ENCODE results near the gene CAMSAP2. TPM values are rescaled to one million over a fixed set of nuclear protein-coding genes. Genes with fewer than 3 reads are reported as not detected.

CAMSAP2 gene
- total and polyA plus RNA-seq, 2 of the 4 experiments (the other 2 are of a cell fraction), result 8.3 to 29.4 TPM

- DNase-seq (no peak), ATAC-seq (ENCODE audit: low read depth) (no peak)
- no peak overlapping the region for H2BK15ac ChIP-seq (ENCODE audit: low read depth, low read length)
- no peak overlapping the region for H3K4me2 ChIP-seq (ENCODE audit: low read depth, low read length)
- CTCF ChIA-PET, result no interaction called here
- no peak overlapping the region for H3K4ac ChIP-seq (ENCODE audit: low read depth, low read length)
- H3K27me3 ChIP-seq (ENCODE audit: control insufficient read depth, insufficient read depth, low read length), result 0 out of 2 replicates have a peak, but pooled peaks cover 1% of the 10 kb centered on the region
- no peak overlapping the region for H2AK9ac ChIP-seq (replicated peaks; ENCODE audit: low read depth, low read length, poor library complexity)
- intact Hi-C loops (cut with micrococcal nuclease), result no loop called here
- in situ Hi-C loops (cut with MboI; ENCODE audit: low sequenced_read_pairs), result no loop called here
- H3K79me1 ChIP-seq (ENCODE audit: low read depth in 1 of 2, low read length in 2 of 2), result no peaks in the 10 kb centered on the region
- H4K8ac ChIP-seq (ENCODE audit: low read depth in 2 of 2, low read length in 2 of 2), result no peak overlapping the region
- no peak for TF ChIP-seq RAD21 (IDR thresholded peaks at IDR 0.05; ENCODE audit: low read length)
- no peak for TF ChIP-seq SMC3 (IDR thresholded peaks at IDR 0.05; ENCODE audit: low read depth, low read length)
- TF ChIP-seq RFX5 (IDR thresholded peaks at IDR 0.05; ENCODE audit: low read depth, low read length), result no peak
- TF ChIP-seq USF2 (IDR thresholded peaks at IDR 0.05; ENCODE audit: low read depth, low read length), result no peak
- TF ChIP-seq FOS (IDR thresholded peaks at IDR 0.05; ENCODE audit: low read depth, low read length), result no peak
- TF ChIP-seq BHLHE40 (IDR thresholded peaks at IDR 0.05; ENCODE audit: low read depth, low read length), result no peak
- no peak overlapping the region for H3K27ac ChIP-seq (ENCODE audit: insufficient read depth, low read length)
- no peak overlapping the region for H3K14ac ChIP-seq (replicated peaks; ENCODE audit: low read depth, low read length)
- H4K91ac ChIP-seq (ENCODE audit: insufficient read depth, low read depth, low read length), result no peak overlapping the region
- no peak overlapping the region for H2AFZ ChIP-seq (replicated peaks; ENCODE audit: low read length, poor library complexity)
- H4K20me1 ChIP-seq (ENCODE audit: insufficient read depth, low read length), result no peaks in the 10 kb centered on the region
- no peaks in the 10 kb centered on the region for H3K9me1 ChIP-seq (ENCODE audit: insufficient read depth, low read length)
- BruUV-seq (replicated peaks), result no TSS peak
- H2BK20ac ChIP-seq (ENCODE audit: low read depth, low read length), result no peak overlapping the region
- no peak overlapping the region for H3K56ac ChIP-seq (ENCODE audit: extremely low read depth, insufficient read depth, low read length)
- H4K5ac ChIP-seq (ENCODE audit: low read depth, low read length), result no peak overlapping the region
- H3K4me3 ChIP-seq (ENCODE audit: insufficient read depth, low read depth, low read length), result no peak overlapping the region
- no peaks in the 10 kb centered on the region for H3K36me3 ChIP-seq (ENCODE audit: control insufficient read depth, insufficient read depth, low read length)
- no peaks in the 10 kb centered on the region for H3K4me1 ChIP-seq (ENCODE audit: control insufficient read depth, insufficient read depth, low read length)
- no peak overlapping the region for H2BK5ac ChIP-seq (ENCODE audit: low read depth, low read length, poor library complexity, severe bottlenecking)
- H3K23ac ChIP-seq (ENCODE audit: low read depth, low read length), result no peak overlapping the region
- POLR2A ChIA-PET (ENCODE audit: unreplicated experiment), result no interaction called here
- H2BK120ac ChIP-seq (ENCODE audit: low read depth, low read length), result no peak overlapping the region
- WGBS, 2 experiments (ENCODE audit: extremely low coverage in 2 of 2, insufficient read length in 1 of 2), result no CpG with 5 or more reads among the region's 2 CpGs
- dilution Hi-C loops (cut with HindIII; ENCODE audit: low sequenced_read_pairs, unreplicated experiment), result no loop called here
- H3K9me3 ChIP-seq (ENCODE audit: control insufficient read depth, insufficient read depth, low read length), result no peaks in the 10 kb centered on the region
- no peak overlapping the region for H3K9ac ChIP-seq (ENCODE audit: low read depth, low read length)
- no peak overlapping the region for H2AK5ac ChIP-seq (ENCODE audit: low read depth, low read length)
- no peak overlapping the region for H3K18ac ChIP-seq (ENCODE audit: low read depth, low read length)
Measured at GRCh38 chr1:200714504-200715187, 24.0 kb upstream of the CAMSAP2 start.

Data from IMR-90 (cell line).